GM12878 (cell line): ENCODE measurements around the gene CRIM1. TPM values are rescaled to one million over a fixed set of nuclear protein-coding genes. Genes with fewer than 3 reads are reported as not detected.

Experiments
- ATAC-seq: fragments of 200-7000 bp; cut with Tn5 transposase; 3 replicates; pipeline ENCODE4 v1.9.1; 2020; ENCODE audit warnings: mild to moderate bottlenecking, moderate library complexity
- BruUV-seq: library from RNA; stranded (reverse); fragments of 400-500 nt; replicated peaks from 2 replicates; lab custom pipeline; 2021; lab: Mats Ljungman, UMichigan
- CTCF ChIA-PET: fragments of 300-600 bp; sonication (Branson Sonifier 250); formaldehyde crosslinking; extraction: SDS; loops from one replicate; lab custom pipeline; 2021; ENCODE audit warnings: inconsistent platforms; lab: Yijun Ruan, JAX
- POLR2A ChIA-PET: fragments of 350-600 bp; formaldehyde crosslinking; extraction: SDS; loops from one replicate; lab custom pipeline; 2021; ENCODE audit warnings: inconsistent platforms; lab: Charles Lee
- RAD21 ChIA-PET: fragments of 300-600 bp; sonication (Branson Sonifier 250); formaldehyde crosslinking; loops from one replicate; lab custom pipeline; 2023; ENCODE audit warnings: antibody characterized with exemption; ENCODE audit not compliant: unreplicated experiment; lab: Charles Lee
- SMC1A ChIA-PET: fragments of 300-600 bp; sonication (Branson Sonifier 250); formaldehyde crosslinking; loops from one replicate; lab custom pipeline; 2023; ENCODE audit not compliant: unreplicated experiment, uncharacterized antibody; lab: Charles Lee
- DNase-seq: peaks from one replicate; pipeline ENCODE4 v3.0.0-alpha.2; 2011; ENCODE audit warnings: low read depth, low spot score
- FAIRE-seq: peaks from 3 replicates; lab custom pipeline; 2011; peaks lifted over from hg19 to GRCh38; lab: Jason Lieb, UNC
- H2AFZ ChIP-seq: 2 replicates; pipeline ENCODE4 v1.6.0; 2011; ENCODE audit warnings: low read depth, low read length, control low read depth; ENCODE audit not compliant: control insufficient read depth
- H3K27ac ChIP-seq: 2 replicates; pipeline ENCODE4 v1.5.1; 2011; ENCODE audit warnings: control low read depth; ENCODE audit not compliant: control insufficient read depth, insufficient read depth
- H3K27me3 ChIP-seq, 2 experiments: replicated peaks in 1 of 2; 2 replicates each; pipeline versions ENCODE4 v1.6.0 to v1.6.1; 2011; ENCODE audit warnings: low read length in 1 of 2; ENCODE audit not compliant: control insufficient read depth in 2 of 2, insufficient read depth in 2 of 2
- H3K36me3 ChIP-seq, 2 experiments: 2 replicates each; pipeline ENCODE4 v1.5.1; 2011; ENCODE audit warnings: low read length in 1 of 2; ENCODE audit not compliant: control insufficient read depth in 2 of 2, insufficient read depth in 2 of 2
- H3K4me1 ChIP-seq: 2 replicates; pipeline ENCODE4 v1.6.1; 2011; ENCODE audit warnings: mild to moderate bottlenecking, low read length, moderate library complexity, mixed read lengths; ENCODE audit not compliant: control insufficient read depth, insufficient read depth
- H3K4me2 ChIP-seq: 2 replicates; pipeline ENCODE4 v1.6.0; 2011; ENCODE audit warnings: control low read depth; ENCODE audit not compliant: control insufficient read depth, insufficient read depth
- H3K4me3 ChIP-seq: fragments of 200-600 bp; sonication (generic); 2 replicates; pipeline ENCODE4 v1.5.1; 2016
- H3K79me2 ChIP-seq: 2 replicates; pipeline ENCODE4 v1.6.0; 2011; ENCODE audit warnings: low read length; ENCODE audit not compliant: control insufficient read depth, insufficient read depth
- H3K9ac ChIP-seq: 2 replicates; pipeline ENCODE4 v1.8.0; 2011; ENCODE audit warnings: low read length, control low read depth, mixed read lengths; ENCODE audit not compliant: control insufficient read depth, insufficient read depth
- H3K9me3 ChIP-seq: replicated peaks from 3 replicates; pipeline ENCODE4 v1.5.1; 2011; ENCODE audit warnings: mild to moderate bottlenecking, low read length; ENCODE audit not compliant: control insufficient read depth, insufficient read depth
- H4K20me1 ChIP-seq: 2 replicates; pipeline ENCODE4 v1.6.0; 2011; ENCODE audit not compliant: control insufficient read depth, insufficient read depth
- CTCF ChIP-seq, 3 experiments: IDR thresholded peaks in 2 of 3; conservative IDR thresholded peaks in 1 of 3; 2 replicates each; pipeline ENCODE4 v1.5.1; 2011; ENCODE audit warnings: low read depth in 3 of 3, low read length in 3 of 3, mild to moderate bottlenecking in 3 of 3, control low read depth in 2 of 3, moderate library complexity in 2 of 3, inconsistent platforms in 1 of 3, mixed read lengths in 1 of 3; ENCODE audit not compliant: control insufficient read depth in 2 of 3, insufficient read depth in 1 of 3; ENCODE audit errors: extremely low read depth in 1 of 3
- E2F4 ChIP-seq: IDR thresholded peaks from 2 replicates; pipeline ENCODE4 v1.6.1; 2012; ENCODE audit warnings: low read depth, low read length, improper control_type of control experiment
- FOXK2 ChIP-seq: fragments of 450-650 bp; IDR thresholded peaks from 2 replicates; pipeline ENCODE4 v1.6.1; 2017; ENCODE audit warnings: mild to moderate bottlenecking, moderate library complexity
- MAX ChIP-seq: IDR thresholded peaks from 2 replicates; pipeline ENCODE4 v1.6.1; 2012; ENCODE audit warnings: low read depth, low read length, improper control_type of control experiment
- MLLT1 ChIP-seq: fragments of 450-650 bp; IDR thresholded peaks from 2 replicates; pipeline ENCODE4 v1.6.1; 2016; ENCODE audit warnings: mild to moderate bottlenecking
- NFYB ChIP-seq: IDR thresholded peaks from 2 replicates; pipeline ENCODE4 v1.6.1; 2011; ENCODE audit warnings: low read depth, mild to moderate bottlenecking, low read length, improper control_type of control experiment, moderate library complexity; ENCODE audit not compliant: insufficient read depth
- NR2C2 ChIP-seq: IDR thresholded peaks from 2 replicates; pipeline ENCODE4 v1.6.1; 2011; ENCODE audit warnings: borderline replicate concordance, low read depth; ENCODE audit not compliant: control insufficient read depth, insufficient read length
- NRF1 ChIP-seq: conservative IDR thresholded peaks from 2 replicates; pipeline ENCODE4 v1.6.1; 2011; ENCODE audit warnings: mild to moderate bottlenecking, low read depth, low read length, improper control_type of control experiment
- POLR2AphosphoS5 ChIP-seq: IDR thresholded peaks from 2 replicates; pipeline ENCODE4 v1.6.1; 2011; ENCODE audit warnings: mild to moderate bottlenecking, low read length, inconsistent platforms
- SREBF1 ChIP-seq: IDR thresholded peaks from 2 replicates; pipeline ENCODE4 v1.6.1; 2012; ENCODE audit warnings: mild to moderate bottlenecking, low read length
- ZNF384 ChIP-seq: IDR thresholded peaks from 2 replicates; pipeline ENCODE4 v1.6.1; 2012; ENCODE audit warnings: low read depth, mild to moderate bottlenecking, low read length, improper control_type of control experiment, borderline replicate concordance
- ZNF687 ChIP-seq: fragments of 450-650 bp; IDR thresholded peaks from 2 replicates; pipeline ENCODE4 v1.6.1; 2017; ENCODE audit warnings: mild to moderate bottlenecking, moderate library complexity
- WGBS: methylation state at CpG from one replicate; pipeline ENCODE4 v1.1.6; 2016; ENCODE audit warnings: low lambda C conversion rate; ENCODE audit not compliant: insufficient replicate concordance, insufficient coverage; ENCODE audit errors: missing lambda C conversion rate; 5-methylcytosine and 5-hydroxymethylcytosine counted together
- in situ Hi-C: fragments of 300-500 bp; cut with MboI; formaldehyde crosslinking; loops from 9 replicates; pipeline ENCODE4 v1.14.3; 2018; ENCODE audit warnings: mixed read lengths
- intact Hi-C: fragments of 100-400 bp; cut with micrococcal nuclease; formaldehyde crosslinking; loops from one replicate; pipeline ENCODE4 v1.14.2; 2022; ENCODE audit not compliant: unreplicated experiment
- polyA plus RNA-seq, 11 experiments: library from polyadenylated mRNA; depleted of rRNA in 4 of 11; unstranded in 6 of 11; stranded (reverse) in 5 of 11; fragments of >200 nt; fragmentation: Nextera tagmentation in 4 of 11; fragmentation: Illumina TruSeq in 1 of 11; extraction: Ambion mirVana in 4 of 11; extraction: Trizol in 1 of 11; gene quantifications; 1 replicate in 1 of 11; 2 replicates in 10 of 11; pipeline versions ENCODE4 v1.2.1 to v1.2.3, GENCODE V29; 2011 to 2016; ENCODE audit warnings: inconsistent platforms in 2 of 11, missing spikeins in 2 of 11, low read depth in 1 of 11
- total RNA-seq, 4 experiments: library from RNA; depleted of rRNA in 3 of 4; stranded (reverse); fragments of >200 nt in 3 of 4; fragmentation: Illumina TruSeq in 1 of 4; extraction: Trizol in 1 of 4; gene quantifications; 2 replicates each; pipeline versions ENCODE4 v1.2.1 to v1.2.3, GENCODE V29; 2013 to 2021

CRIM1 gene
- total and polyA plus RNA-seq, 10 of the 15 experiments (the other 5 are each of a cell fraction or from before 2014, with no cell fraction given), result 0.42 to 7.4 (median 3.1) TPM

GRCh38 chr2:36453652-36454051, 98.1 kb downstream of the CRIM1 start:
- no peaks in the 10 kb centered on the region; a peak in 1 of 4 replicates for H3K27me3 ChIP-seq
- H3K36me3 ChIP-seq, result no peaks in the 10 kb centered on the region
- H2AFZ ChIP-seq, result no peak overlapping the region
- in situ Hi-C loops (no loop called here), intact Hi-C loops (no loop called here)
- no peak overlapping the region for H3K9ac ChIP-seq
- WGBS, result 19% methylated on average over 3 of the region's 3 CpGs
- FAIRE-seq (no peak), DNase-seq (no peak), ATAC-seq (no peak)
- BruUV-seq, result no TSS peak
- no peaks in the 10 kb centered on the region for H3K79me2 ChIP-seq
- RAD21 ChIA-PET, result no interaction called here
- H4K20me1 ChIP-seq, result no peaks in the 10 kb centered on the region
- no peak overlapping the region for H3K4me2 ChIP-seq
- SMC1A ChIA-PET, result interaction anchor here (0.9 kb wide), 1 partner anchor 31 kb away, joined by 3 read pairs; no protein-coding TSS in a partner anchor
- CTCF ChIA-PET, result no interaction called here
- no peak overlapping the region for H3K4me3 ChIP-seq
- no peak overlapping the region for H3K27ac ChIP-seq
- POLR2A ChIA-PET, result no interaction called here
- no peaks in the 10 kb centered on the region for H3K9me3 ChIP-seq
- no peaks in the 10 kb centered on the region for H3K4me1 ChIP-seq
- no peak for TF ChIP-seq POLR2AphosphoS5
- TF ChIP-seq NRF1, result no peak
- no peak for TF ChIP-seq E2F4
- no peak for TF ChIP-seq MAX
- no peak for TF ChIP-seq ZNF687
- TF ChIP-seq ZNF384, result no peak
- TF ChIP-seq NR2C2, result no peak
- TF ChIP-seq CTCF (IDR thresholded peaks at IDR 0.05 in 2 of 3, conservative IDR thresholded peaks at IDR 0.05 in 1 of 3; ENCODE audit: control insufficient read depth in 2 of 3, extremely low read depth in 1 of 3, insufficient read depth in 1 of 3, low read depth in 3 of 3, low read length in 3 of 3), result no peak
- no peak for TF ChIP-seq MLLT1
- TF ChIP-seq FOXK2, result no peak
- no peak for TF ChIP-seq SREBF1
- no peak for TF ChIP-seq NFYB
